Lower lobe of right lung (tissue), 2 donors: Measurements from ENCODE around the gene SIM2. TPM values are rescaled to one million over a fixed set of nuclear protein-coding genes. Genes with fewer than 3 reads are reported as not detected.

Experiments
- ATAC-seq, 2 donors: fragments of 200-7000 bp; cut with Tn5 transposase; one replicate each; pipeline ENCODE4 v1.9.1; 2020 to 2022; ENCODE audit warnings: mild to moderate bottlenecking in 2 of 2, moderate library complexity in 2 of 2
- DNase-seq: peaks from one replicate; pipeline ENCODE4 v3.0.0-alpha.2; 2020
- H3K27ac ChIP-seq: fragments of 200-600 bp; one replicate; pipeline ENCODE4 v1.8.0; 2022
- H3K27me3 ChIP-seq: fragments of 200-600 bp; one replicate; pipeline ENCODE4 v1.8.0; 2022; ENCODE audit warnings: low read depth
- H3K36me3 ChIP-seq: fragments of 200-600 bp; one replicate; pipeline ENCODE4 v1.8.0; 2022; ENCODE audit warnings: mild to moderate bottlenecking
- H3K4me1 ChIP-seq: fragments of 200-600 bp; one replicate; pipeline ENCODE4 v1.8.0; 2022
- H3K4me3 ChIP-seq: fragments of 200-600 bp; one replicate; pipeline ENCODE4 v1.8.0; 2022; ENCODE audit warnings: mild to moderate bottlenecking
- H3K9me3 ChIP-seq: fragments of 200-600 bp; one replicate; pipeline ENCODE4 v1.8.0; 2022
- intact Hi-C: fragments of 100-400 bp; cut with DNase I; formaldehyde crosslinking; loops from one replicate; pipeline ENCODE4 v1.11.0; 2022
- total RNA-seq: library from RNA; stranded (reverse); fragmentation: NEBNext Ultra II Directional; extraction: Animal tissue kit (Norgen Biotek cat#: 25700); gene quantifications from one replicate; pipeline ENCODE4 v1.2.1, GENCODE V29; 2021
- TF ChIP-seq, protein P1 (sequence below): fragments of 200-600 bp; IDR thresholded peaks from one replicate; pipeline ENCODE4 v1.8.0; 2022; ENCODE audit warnings: antibody characterized with exemption, mild to moderate bottlenecking
- donor health status: DM: no; HTN: yes; CAD: no; lungs with severe emphysema.

SIM2 gene
- total RNA-seq, 1 donor from 2014 or later, result not detected

DNA sequence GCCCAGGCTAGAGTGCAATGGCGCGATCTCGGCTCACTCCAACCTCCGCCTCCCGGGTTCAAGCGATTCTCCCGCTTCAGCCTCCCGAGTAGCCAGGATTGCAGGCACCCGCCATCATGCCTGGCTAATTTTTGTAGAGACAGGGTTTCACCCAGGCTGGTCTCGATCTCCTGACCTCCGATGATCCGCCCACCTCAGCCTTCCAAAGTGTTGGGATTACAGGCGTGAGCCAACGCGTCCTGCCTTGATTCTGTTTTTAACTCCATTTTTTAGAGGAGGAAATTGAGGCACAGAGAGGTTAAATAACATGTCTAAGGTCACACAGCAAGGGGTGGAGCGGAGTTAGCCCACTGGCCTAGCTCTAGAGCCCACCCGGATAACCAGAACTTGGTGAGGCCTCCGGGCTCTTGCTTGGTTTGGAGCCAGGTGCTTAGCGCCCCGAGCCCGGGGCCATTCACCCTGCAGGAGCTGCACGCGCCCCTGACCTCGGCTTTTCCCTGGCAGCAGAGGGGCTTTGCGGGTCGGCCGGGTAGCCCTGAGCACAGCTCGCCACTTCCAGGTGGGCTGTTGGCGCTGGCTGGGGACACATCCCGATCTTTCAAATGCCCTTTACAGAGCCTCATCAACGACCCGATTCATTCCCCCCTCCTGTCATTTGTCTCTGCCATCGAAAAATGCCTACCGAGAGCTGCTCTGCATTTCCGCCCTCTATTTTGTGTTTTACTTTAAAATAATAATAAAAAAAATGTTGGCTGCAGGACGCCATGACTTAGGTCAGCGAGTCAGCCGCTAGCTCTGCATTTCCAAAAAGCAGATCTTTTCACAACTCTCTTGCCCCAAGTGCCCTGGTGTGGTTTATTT, 11.2 kb downstream of the SIM2 start:
- DNase-seq (no peak), ATAC-seq (no peak)
- TF ChIP-seq, protein P1, sequence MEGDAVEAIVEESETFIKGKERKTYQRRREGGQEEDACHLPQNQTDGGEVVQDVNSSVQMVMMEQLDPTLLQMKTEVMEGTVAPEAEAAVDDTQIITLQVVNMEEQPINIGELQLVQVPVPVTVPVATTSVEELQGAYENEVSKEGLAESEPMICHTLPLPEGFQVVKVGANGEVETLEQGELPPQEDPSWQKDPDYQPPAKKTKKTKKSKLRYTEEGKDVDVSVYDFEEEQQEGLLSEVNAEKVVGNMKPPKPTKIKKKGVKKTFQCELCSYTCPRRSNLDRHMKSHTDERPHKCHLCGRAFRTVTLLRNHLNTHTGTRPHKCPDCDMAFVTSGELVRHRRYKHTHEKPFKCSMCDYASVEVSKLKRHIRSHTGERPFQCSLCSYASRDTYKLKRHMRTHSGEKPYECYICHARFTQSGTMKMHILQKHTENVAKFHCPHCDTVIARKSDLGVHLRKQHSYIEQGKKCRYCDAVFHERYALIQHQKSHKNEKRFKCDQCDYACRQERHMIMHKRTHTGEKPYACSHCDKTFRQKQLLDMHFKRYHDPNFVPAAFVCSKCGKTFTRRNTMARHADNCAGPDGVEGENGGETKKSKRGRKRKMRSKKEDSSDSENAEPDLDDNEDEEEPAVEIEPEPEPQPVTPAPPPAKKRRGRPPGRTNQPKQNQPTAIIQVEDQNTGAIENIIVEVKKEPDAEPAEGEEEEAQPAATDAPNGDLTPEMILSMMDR, result no peak
- no peaks in the 10 kb centered on the region for H3K36me3 ChIP-seq
- H3K4me1 ChIP-seq, result peaks cover 53% of the 10 kb centered on the region
- peaks cover 96% of the 10 kb centered on the region for H3K27me3 ChIP-seq
- no peaks in the 10 kb centered on the region for H3K9me3 ChIP-seq
- intact Hi-C loops, result no loop called here
- H3K27ac ChIP-seq, result no peak overlapping the region
- no peak overlapping the region for H3K4me3 ChIP-seq

DNA sequence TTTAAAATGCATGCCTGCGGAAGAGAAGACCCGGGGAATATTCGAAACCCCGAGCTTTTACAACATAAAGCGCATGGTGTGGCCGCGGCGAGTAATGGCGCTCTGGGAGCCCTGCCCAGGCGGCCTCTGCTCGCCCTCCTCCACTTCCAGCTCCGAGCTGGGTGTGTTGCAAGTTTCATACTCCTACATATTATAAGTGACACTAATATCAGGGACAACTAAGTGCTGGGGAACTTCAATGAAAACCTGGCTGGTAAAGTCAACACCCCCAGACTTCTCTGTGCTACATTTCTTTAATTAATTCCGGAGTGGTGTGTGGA, 11.8 kb downstream of the SIM2 start:
- peaks cover 47% of the 10 kb centered on the region for H3K4me1 ChIP-seq
- DNase-seq (no peak), ATAC-seq (peak; percentile 29 to 58)
- intact Hi-C loops, result no loop called here
- peaks cover 93% of the 10 kb centered on the region for H3K27me3 ChIP-seq
- H3K36me3 ChIP-seq, result no peaks in the 10 kb centered on the region
- H3K27ac ChIP-seq, result no peak overlapping the region
- no peak overlapping the region for H3K4me3 ChIP-seq
- TF ChIP-seq, protein P1, result no peak
- no peaks in the 10 kb centered on the region for H3K9me3 ChIP-seq

DNA sequence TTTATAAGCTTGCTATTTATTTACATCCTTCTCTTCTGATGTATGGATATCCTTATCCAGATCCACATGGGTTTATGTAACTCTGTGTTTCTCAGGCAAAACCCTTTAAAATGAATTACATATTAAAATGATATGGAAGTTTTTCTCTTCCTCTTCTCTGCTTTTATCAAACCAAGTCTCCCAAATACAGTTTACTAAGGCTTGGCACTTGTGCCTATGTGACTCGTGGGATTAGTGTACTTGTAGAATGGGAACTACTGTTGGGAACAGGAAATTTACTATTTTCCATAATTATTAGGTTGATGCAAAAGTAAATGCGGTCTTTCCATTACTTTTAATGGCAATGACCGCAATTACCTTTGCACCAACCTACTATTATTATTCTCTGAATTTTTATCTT, 14.8 kb downstream of the SIM2 start:
- Histone ChIP-seq H3K4me3 (no peak overlapping the region), H3K27me3 (peaks cover 82% of the 10 kb centered on the region), H3K4me1 (peaks cover 21% of the 10 kb centered on the region), H3K9me3 (no peaks in the 10 kb centered on the region), H3K36me3 (no peaks in the 10 kb centered on the region), H3K27ac (no peak overlapping the region)
- DNase-seq (no peak), ATAC-seq (no peak)
- intact Hi-C loops, result no loop called here
- TF ChIP-seq, protein P1, result no peak

DNA sequence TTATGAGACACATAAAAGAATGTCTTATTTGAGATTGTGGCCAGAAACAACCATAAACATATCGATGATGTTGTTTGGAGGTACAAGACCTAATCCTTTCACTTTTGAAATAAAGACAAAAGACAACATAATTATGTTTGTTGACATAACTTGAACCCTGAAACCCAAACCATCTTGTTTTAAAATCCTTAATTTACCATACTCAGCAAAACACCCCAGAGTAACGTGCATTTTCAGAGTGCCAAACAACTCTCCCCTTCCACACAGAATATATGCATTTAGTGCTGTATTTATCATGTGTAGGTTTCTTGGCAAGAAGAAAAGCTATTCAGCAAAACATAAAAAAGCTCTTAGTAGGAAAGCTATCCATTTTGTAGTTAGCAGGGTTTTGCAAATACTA, 17.5 kb downstream of the SIM2 start:
- Histone ChIP-seq H3K27ac (no peak overlapping the region), H3K27me3 (peaks cover 71% of the 10 kb centered on the region), H3K4me3 (no peak overlapping the region), H3K9me3 (no peaks in the 10 kb centered on the region), H3K36me3 (no peaks in the 10 kb centered on the region), H3K4me1 (no peaks in the 10 kb centered on the region)
- no peak for ATAC-seq
- intact Hi-C loops, result no loop called here
- DNase-seq, result no peak
- TF ChIP-seq, protein P1, result no peak

DNA sequence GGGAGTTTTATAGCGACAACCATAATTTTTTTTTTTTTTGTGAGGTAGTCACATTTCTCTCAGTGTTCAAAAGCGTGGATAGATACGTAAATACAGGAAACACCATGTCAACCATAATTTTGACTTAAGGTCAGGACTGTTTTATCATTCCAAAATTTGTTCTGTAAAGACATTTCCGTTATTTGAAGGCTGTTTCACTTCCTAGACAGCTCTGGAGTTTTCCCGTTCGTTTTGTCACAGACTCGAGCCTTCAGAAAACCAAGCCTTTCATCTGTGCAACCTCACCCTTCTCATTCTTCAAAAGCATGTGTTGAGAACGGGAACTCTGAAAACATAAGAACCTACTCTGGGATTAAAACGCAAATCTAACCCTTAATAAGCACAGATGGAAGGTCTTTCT, 17.9 kb downstream of the SIM2 start:
- Histone ChIP-seq H3K4me1 (no peaks in the 10 kb centered on the region), H3K27ac (no peak overlapping the region), H3K4me3 (no peak overlapping the region), H3K9me3 (no peaks in the 10 kb centered on the region), H3K36me3 (no peaks in the 10 kb centered on the region), H3K27me3 (peaks cover 67% of the 10 kb centered on the region)
- DNase-seq (no peak), ATAC-seq (no peak)
- intact Hi-C loops, result no loop called here
- TF ChIP-seq, protein P1, result no peak
